ENCODE data around the gene PTPRT. TPM values are rescaled to one million over a fixed set of nuclear protein-coding genes. Genes with fewer than 3 reads are reported as not detected.
A peak's percentile ranks its signal among the peaks of the same experiment; 100 is the strongest.

PTPRT gene
- total RNA-seq, 1 donor from 2014 or later, result not detected

DNA sequence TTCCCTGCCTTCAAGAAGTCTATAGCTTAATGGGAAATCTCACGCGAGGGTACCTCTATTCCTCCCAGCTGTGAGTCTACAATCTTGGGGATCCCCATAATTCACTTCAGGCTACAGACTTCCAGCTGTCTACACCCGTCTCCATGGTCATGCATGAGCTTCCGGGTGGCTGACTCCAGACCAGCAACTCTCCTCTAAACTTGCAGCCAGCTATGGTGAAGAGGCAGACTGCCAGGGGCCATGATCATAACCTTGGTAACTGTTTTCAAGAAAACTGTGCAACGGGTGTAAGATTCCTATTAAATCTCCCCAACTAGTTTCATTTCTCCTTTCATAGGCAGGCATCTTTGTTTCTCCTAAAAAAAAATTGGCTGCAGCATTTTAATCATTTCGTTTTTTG lies 1037.1 kb downstream of the PTPRT start:
- DNase-seq (ENCODE audit: low spot score), result no peak

- no peak for DNase-seq (ENCODE audit: low spot score)
Measured at GRCh38 chr20:42150230-42150629, 1039.5 kb downstream of the PTPRT start.

- no peak for DNase-seq (ENCODE audit: low spot score)
Measured at GRCh38 chr20:42138729-42139128, 1051.0 kb downstream of the PTPRT start.

DNA sequence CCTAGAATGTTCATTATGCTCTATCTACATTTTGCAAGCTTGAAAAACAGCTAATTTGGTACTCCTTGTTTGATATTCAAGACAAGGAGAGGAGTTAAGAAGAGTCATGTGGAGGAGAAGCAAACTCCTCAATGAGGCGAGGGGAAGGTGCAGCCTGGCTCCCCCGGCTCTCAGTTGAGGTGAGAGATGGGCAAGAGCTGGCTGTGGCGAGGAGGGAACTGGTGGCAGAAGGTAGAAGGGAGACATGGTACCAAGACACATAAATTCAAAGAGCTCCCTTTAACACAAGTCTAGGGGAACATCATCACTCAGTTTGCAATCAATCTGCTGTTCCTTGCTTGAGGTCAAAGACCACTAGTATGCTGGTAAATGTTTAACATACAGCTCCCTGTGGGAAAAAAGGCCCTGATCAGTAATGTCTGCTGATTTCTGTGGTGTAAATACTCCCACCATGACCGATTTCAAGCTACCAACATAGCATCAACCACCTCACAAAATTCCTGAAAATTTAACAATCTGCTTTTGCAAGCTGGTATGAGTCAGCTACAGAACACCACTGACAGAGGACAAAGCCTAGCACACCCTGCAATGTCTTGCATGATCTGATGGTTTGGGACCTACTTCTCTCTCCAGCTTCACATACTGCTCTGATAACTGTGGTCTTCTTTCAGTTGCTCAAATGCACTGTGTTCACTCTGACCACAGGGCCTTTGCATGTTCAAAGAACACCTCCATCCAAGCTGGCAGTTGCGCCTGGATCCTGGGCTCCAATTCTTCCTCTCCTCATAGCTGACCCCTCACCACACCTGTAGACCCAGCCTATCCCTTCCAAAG lies 1055.2 kb downstream of the PTPRT start:
- DNase-seq (ENCODE audit: low spot score), result no peak

GRCh38 chr20:42130810-42131596 lies 1058.7 kb downstream of the PTPRT start:
- DNase-seq (ENCODE audit: low spot score), result no peak

GRCh38 chr20:42125426-42125825 lies 1064.3 kb downstream of the PTPRT start:
- no peak for DNase-seq (ENCODE audit: low spot score)

DNA sequence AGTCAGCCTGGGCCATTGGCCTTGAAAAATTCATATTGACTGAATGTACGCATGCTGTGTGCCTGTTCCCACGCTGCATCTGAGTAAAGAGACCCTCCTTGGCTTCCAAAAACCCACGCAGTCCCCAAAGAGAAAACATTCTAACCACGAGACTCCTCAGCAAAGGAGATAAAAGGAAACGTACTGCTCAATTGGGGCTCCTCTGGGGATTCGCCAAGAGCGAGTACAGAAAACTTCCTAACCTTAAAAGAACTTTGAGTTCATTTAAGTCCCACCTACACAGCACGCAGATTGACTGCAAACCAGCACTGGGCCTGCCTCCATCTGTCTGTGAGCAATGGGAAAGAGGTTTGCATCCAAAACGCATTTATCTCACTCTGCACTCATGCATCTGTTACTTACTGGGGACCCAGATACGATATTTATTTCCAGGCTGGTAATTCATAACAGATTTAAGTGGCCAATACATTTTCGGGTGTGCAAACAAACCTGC lies 1065.7 kb downstream of the PTPRT start:
- no peak for DNase-seq (ENCODE audit: low spot score)

DNA sequence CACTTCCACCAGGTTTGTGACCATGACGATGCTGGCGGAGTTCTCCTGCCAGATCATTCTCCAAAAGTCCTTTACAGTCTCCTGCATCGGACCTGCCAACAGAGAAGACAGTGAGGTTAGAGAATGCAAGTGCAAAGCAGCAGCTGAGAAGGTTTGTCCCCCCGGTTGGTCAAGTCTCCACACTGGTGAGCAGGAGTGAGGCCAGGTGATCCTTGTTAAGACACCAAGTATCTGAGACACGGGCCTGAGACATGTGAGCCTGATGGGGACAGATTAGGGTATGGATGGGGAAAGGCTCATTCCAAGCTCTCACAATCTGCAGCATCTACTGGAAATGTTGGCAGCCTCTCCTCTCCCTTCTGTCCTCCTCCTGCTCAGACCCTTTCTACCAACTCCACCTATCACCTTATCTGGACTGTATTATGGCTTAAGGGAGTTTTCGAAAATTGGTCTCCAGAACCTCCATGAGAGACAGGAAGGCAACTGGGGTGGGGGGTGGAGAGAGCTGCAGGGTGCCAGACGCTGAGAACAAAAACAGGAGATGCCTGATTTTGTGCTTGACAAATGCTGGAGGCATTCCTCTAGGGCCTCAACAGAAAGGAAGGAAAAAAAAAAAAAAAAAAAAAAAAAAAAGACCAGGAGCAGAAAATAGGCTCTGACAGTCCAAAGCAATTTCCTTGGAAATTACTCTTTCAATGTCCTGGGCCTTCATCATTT lies 1071.1 kb downstream of the PTPRT start:
- DNase-seq (ENCODE audit: low spot score), result no peak

DNA sequence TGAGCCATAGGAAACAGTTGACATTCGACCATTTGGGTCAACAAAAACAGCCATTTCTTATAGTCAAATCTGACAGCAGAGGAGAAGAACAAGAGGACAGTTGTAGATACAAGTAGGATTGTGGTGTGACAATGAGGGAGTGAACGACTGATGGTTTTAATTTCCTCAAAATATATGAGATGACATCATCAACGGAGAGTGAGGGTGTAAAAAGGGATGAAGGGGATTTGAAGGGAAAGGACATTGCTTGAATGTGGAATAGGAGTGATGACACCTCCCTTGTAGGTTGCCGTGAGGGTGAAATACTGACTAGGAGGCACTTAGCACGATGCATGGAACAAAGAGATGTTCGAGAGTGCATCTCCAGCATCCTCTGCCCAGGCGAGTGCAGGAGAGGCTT lies 1071.7 kb downstream of the PTPRT start:
- DNase-seq (ENCODE audit: low spot score), result no peak

- DNase-seq (ENCODE audit: low spot score), result peak; percentile 53
Measured at GRCh38 chr20:42113236-42113635, 1076.5 kb downstream of the PTPRT start.

DNA sequence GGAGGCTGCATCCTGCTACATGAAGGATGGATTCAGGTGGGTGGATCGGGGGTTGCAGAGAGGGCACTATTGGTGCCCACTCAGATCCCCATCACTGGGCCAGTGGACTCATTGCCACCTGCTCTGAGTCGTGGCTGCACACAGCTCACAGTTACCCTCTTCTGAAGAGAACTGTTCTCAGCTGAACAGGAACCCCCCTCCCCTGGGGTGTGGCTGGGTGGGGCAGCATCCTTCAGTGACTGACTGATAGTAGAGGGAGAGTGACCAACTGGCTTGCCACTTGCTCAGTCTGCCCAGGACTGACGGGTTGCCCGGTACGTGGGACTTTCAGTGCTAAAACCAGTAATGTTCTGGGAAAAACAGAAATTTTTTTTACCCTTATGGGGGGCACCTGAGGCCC lies 1077.5 kb downstream of the PTPRT start:
- DNase-seq (ENCODE audit: low spot score), result peak; percentile 86

DNA sequence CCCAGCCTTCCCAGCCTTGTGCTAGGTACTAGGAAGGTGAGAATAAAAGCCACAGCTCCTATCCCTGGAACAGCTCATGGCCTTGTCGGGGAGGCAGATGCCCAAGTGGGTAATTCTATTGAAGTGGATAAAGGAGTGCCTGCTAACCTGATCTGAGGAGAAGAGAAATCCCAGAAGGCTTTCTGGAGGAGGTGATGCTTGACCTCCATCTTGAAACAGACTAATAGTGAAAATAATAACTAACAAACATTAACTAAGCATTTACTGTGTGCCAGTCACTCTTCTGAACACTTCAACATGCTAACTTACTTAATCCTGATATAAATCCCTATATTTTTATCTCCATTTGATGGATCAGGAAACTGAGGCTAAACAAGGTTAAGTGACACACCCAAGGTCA lies 1078.4 kb downstream of the PTPRT start:
- no peak for DNase-seq (ENCODE audit: low spot score)

DNA sequence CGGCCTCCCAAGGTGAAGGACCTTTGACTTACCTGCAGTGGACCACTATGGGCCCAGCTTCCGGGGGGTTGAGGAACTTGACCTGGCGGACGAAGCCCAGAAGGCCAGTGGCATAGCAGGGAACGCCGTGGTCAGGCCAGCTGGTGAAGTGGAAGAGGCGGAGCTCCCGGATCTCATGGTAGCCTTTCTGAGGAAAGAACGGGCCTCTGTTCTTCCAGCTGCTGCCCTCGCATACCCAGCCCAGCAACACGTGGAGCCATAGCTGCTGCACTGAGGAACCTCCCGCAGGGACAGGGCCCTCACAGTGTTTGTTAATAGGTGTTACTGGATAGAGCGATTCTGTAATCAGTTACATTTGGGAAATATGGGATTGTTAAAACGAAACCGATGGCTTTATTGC lies 1079.4 kb downstream of the PTPRT start:
- no peak for DNase-seq (ENCODE audit: low spot score)

- no peak for DNase-seq (ENCODE audit: low spot score)
Measured at GRCh38 chr20:42102000-42102399, 1087.7 kb downstream of the PTPRT start.

- DNase-seq (ENCODE audit: low spot score), result no peak
Measured at GRCh38 chr20:42100137-42100704, 1089.5 kb downstream of the PTPRT start.

GRCh38 chr20:42099101-42099500 lies 1090.6 kb downstream of the PTPRT start:
- no peak for DNase-seq (ENCODE audit: low spot score)

DNA sequence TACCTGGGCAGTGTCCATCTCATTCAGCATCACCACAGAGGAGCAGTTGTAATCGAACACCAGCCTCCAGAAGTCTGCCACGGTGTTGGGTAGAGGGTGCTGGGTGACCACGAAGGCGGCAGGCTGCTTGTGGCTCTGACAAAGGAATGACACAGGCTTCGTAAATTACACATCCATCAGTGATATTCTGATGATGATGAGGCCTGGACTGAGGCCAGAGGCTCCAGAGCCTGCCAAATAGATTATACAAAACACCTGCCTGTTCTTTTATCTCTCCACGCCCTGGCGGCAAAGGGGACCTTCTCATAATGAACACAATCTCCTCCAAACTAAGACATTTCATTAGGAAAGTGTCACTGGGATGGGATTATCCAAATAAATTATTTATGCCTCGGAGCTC lies 1091.3 kb downstream of the PTPRT start:
- no peak for DNase-seq (ENCODE audit: low spot score)

DNA sequence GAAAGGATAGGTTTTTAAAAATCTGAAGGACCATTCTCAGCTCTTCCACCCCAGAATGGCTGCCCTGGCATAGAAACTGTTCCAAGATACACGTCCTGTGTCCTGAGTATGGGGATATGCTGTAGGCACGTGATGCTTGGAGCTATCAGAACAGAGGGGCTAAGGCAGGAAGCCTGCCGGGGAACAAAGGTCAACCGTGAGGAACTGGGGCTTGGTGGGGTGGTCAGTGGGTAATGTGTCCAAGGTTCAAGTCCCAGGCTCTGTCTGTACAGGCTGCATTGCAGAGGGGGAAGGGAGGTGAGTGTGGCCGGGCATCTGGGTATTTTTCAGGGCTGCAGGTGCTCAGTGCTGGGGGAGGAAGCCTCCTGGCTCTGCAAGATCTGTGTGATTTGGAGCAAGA lies 1092.0 kb downstream of the PTPRT start:
- DNase-seq (ENCODE audit: low spot score), result no peak

- no peak for DNase-seq (ENCODE audit: low spot score)
Measured at GRCh38 chr20:42095221-42095620, 1094.5 kb downstream of the PTPRT start.

DNA sequence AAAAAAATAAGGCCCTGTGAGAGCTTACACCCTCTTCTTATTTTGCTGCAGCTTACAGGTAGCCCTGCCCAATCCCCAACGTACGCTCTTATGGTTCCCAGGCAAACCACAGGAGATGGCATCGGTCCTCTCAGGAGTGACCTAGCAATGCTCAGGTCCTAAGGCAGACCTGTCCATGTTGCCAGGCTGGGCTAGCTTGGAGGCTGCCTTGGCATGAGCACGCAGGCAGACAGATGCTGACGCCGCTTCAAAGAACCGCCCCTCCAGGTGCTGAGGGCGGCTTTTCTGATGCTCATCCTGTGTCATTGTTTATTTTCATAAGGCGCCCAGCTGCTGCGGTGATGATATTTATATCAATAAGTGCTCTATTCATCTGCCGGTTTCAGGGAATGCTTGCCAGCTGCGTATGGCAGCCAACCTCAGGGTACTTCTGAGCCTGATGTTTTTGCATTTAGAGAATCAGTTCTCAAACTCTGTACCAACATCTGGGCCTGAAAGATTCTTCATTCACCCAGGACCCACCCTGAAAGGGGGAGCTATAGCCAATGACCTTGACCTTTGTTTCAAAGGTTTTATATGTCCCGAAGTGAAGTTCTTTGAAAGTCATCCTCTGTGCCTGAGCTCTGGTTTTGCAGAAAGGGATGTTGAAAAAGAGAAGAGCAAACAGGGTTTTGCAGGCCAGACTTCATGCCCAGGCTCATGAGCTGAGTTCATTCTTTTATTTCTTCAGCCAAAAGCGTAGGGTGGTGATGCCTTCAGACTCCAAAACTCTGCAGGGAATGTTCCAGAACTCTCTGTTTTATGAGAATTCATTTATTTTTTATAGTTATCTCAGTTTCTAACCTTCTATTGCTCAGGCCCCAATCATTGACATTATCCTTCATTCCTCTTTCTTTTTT lies 1095.9 kb downstream of the PTPRT start:
- no peak for DNase-seq (ENCODE audit: low spot score)

Data from mesenteric fat pad (tissue), 1 donor.